ENCODE data around the gene TP53TG5.

The TP53TG5 gene

GRCh38 chr20:45378191-45378590, at the start of gene TP53TG5:
Gene TP53TG5 (minus strand): TSS chr20:45378325. CDS start chr20:45378236, 89 bp downstream.
- Mint-ChIP-seq H3K9me3 (no peaks in the 10 kb centered on the region), H3K27me3 (ENCODE audit: low read depth) (no peaks in the 10 kb centered on the region), H3K4me1 (ENCODE audit: low read depth) (peaks cover 13% of the 10 kb centered on the region), H3K4me3 (no peak within 1 kb of the TSS), H3K36me3 (ENCODE audit: low read depth) (peaks cover 3% of the 10 kb centered on the region), H3K27ac (no peak within 1 kb of the TSS)

- peaks cover 9% of the 10 kb centered on the region for H3K4me1 Mint-ChIP-seq (ENCODE audit: low read depth)
- no peaks in the 10 kb centered on the region for H3K9me3 Mint-ChIP-seq
- no peak overlapping the region for H3K27ac Mint-ChIP-seq
- no peak overlapping the region for H3K4me3 Mint-ChIP-seq
- H3K36me3 Mint-ChIP-seq (ENCODE audit: low read depth), result peaks cover 22% of the 10 kb centered on the region
- no peaks in the 10 kb centered on the region for H3K27me3 Mint-ChIP-seq (ENCODE audit: low read depth)
Measured at GRCh38 chr20:45427236-45428149, 49.4 kb upstream of the TP53TG5 start.

- H3K4me1 Mint-ChIP-seq (ENCODE audit: low read depth), result peaks cover 3% of the 10 kb centered on the region
- no peaks in the 10 kb centered on the region for H3K9me3 Mint-ChIP-seq
- H3K27ac Mint-ChIP-seq, result no peak overlapping the region
- no peak overlapping the region for H3K4me3 Mint-ChIP-seq
- peaks cover 25% of the 10 kb centered on the region for H3K36me3 Mint-ChIP-seq (ENCODE audit: low read depth)
- H3K27me3 Mint-ChIP-seq (ENCODE audit: low read depth), result no peaks in the 10 kb centered on the region
Measured at GRCh38 chr20:45426320-45427016, 48.3 kb upstream of the TP53TG5 start.

- Mint-ChIP-seq H3K36me3 (ENCODE audit: low read depth) (peaks cover 28% of the 10 kb centered on the region), H3K27ac (no peak overlapping the region), H3K9me3 (no peaks in the 10 kb centered on the region), H3K4me3 (no peak overlapping the region), H3K27me3 (ENCODE audit: low read depth) (no peaks in the 10 kb centered on the region), H3K4me1 (ENCODE audit: low read depth) (no peaks in the 10 kb centered on the region)
Measured at GRCh38 chr20:45425561-45425960, 47.4 kb upstream of the TP53TG5 start.

GRCh38 chr20:45423700-45424099, 45.6 kb upstream of the TP53TG5 start:
- Mint-ChIP-seq H3K36me3 (ENCODE audit: low read depth) (peaks cover 40% of the 10 kb centered on the region), H3K9me3 (no peaks in the 10 kb centered on the region)

GRCh38 chr20:45420125-45420524, 42.0 kb upstream of the TP53TG5 start:
- peaks cover 28% of the 10 kb centered on the region for H3K4me1 Mint-ChIP-seq (ENCODE audit: low read depth)

More at GRCh38 chr20:45423700-45424099, 45.6 kb upstream of the TP53TG5 start:
- peaks cover 6% of the 10 kb centered on the region for H3K4me1 Mint-ChIP-seq (ENCODE audit: low read depth)
- H3K27me3 Mint-ChIP-seq (ENCODE audit: low read depth), result no peaks in the 10 kb centered on the region
- H3K4me3 Mint-ChIP-seq, result no peak overlapping the region
- H3K27ac Mint-ChIP-seq, result no peak overlapping the region

GRCh38 chr20:45419188-45420091, 41.3 kb upstream of the TP53TG5 start:
- H3K4me3 Mint-ChIP-seq, result peak overlapping the region; percentile 52
- H3K27ac Mint-ChIP-seq, result peak overlapping the region; percentile 63
- no peaks in the 10 kb centered on the region for H3K27me3 Mint-ChIP-seq (ENCODE audit: low read depth)
- peaks cover 34% of the 10 kb centered on the region for H3K36me3 Mint-ChIP-seq (ENCODE audit: low read depth)
- peaks cover 30% of the 10 kb centered on the region for H3K4me1 Mint-ChIP-seq (ENCODE audit: low read depth)
- H3K9me3 Mint-ChIP-seq, result no peaks in the 10 kb centered on the region

More at GRCh38 chr20:45420125-45420524, 42.0 kb upstream of the TP53TG5 start:
- Mint-ChIP-seq H3K9me3 (no peaks in the 10 kb centered on the region), H3K27me3 (ENCODE audit: low read depth) (no peaks in the 10 kb centered on the region), H3K4me3 (no peak overlapping the region), H3K27ac (no peak overlapping the region), H3K36me3 (ENCODE audit: low read depth) (peaks cover 38% of the 10 kb centered on the region)

GRCh38 chr20:45416917-45417316, 38.8 kb upstream of the TP53TG5 start:
- Mint-ChIP-seq H3K27me3 (ENCODE audit: low read depth) (no peaks in the 10 kb centered on the region), H3K27ac (peak overlapping the region; percentile 92), H3K4me3 (peak overlapping the region; percentile 90), H3K36me3 (ENCODE audit: low read depth) (peaks cover 28% of the 10 kb centered on the region), H3K4me1 (ENCODE audit: low read depth) (peaks cover 30% of the 10 kb centered on the region), H3K9me3 (no peaks in the 10 kb centered on the region)

GRCh38 chr20:45415822-45416637, 37.9 kb upstream of the TP53TG5 start, which contains the start of gene PIGT:
Gene PIGT (plus strand): TSS chr20:45416141. CDS start chr20:45416157, 16 bp downstream.
- peak within 1 kb of the TSS; percentile 90 for H3K4me3 Mint-ChIP-seq
- peaks cover 30% of the 10 kb centered on the region for H3K4me1 Mint-ChIP-seq (ENCODE audit: low read depth)
- no peaks in the 10 kb centered on the region for H3K27me3 Mint-ChIP-seq (ENCODE audit: low read depth)
- H3K27ac Mint-ChIP-seq, result peak within 1 kb of the TSS; percentile 92
- no peaks in the 10 kb centered on the region for H3K9me3 Mint-ChIP-seq
- peaks cover 23% of the 10 kb centered on the region for H3K36me3 Mint-ChIP-seq (ENCODE audit: low read depth)

GRCh38 chr20:45413479-45413878, 35.4 kb upstream of the TP53TG5 start:
- Mint-ChIP-seq H3K27me3 (ENCODE audit: low read depth) (peaks cover 2% of the 10 kb centered on the region), H3K4me3 (no peak overlapping the region), H3K9me3 (no peaks in the 10 kb centered on the region), H3K36me3 (ENCODE audit: low read depth) (peaks cover 11% of the 10 kb centered on the region), H3K4me1 (ENCODE audit: low read depth) (peaks cover 27% of the 10 kb centered on the region), H3K27ac (no peak overlapping the region)

- Mint-ChIP-seq H3K27ac (no peak overlapping the region), H3K36me3 (ENCODE audit: low read depth) (peaks cover 4% of the 10 kb centered on the region), H3K27me3 (ENCODE audit: low read depth) (peaks cover 7% of the 10 kb centered on the region), H3K9me3 (no peaks in the 10 kb centered on the region), H3K4me3 (no peak overlapping the region), H3K4me1 (ENCODE audit: low read depth) (peaks cover 21% of the 10 kb centered on the region)
Measured at GRCh38 chr20:45412653-45413052, 34.5 kb upstream of the TP53TG5 start.

- H3K36me3 Mint-ChIP-seq (ENCODE audit: low read depth), result peaks cover 4% of the 10 kb centered on the region
- H3K27me3 Mint-ChIP-seq (ENCODE audit: low read depth), result peaks cover 9% of the 10 kb centered on the region
- H3K4me3 Mint-ChIP-seq, result no peak overlapping the region
- H3K4me1 Mint-ChIP-seq (ENCODE audit: low read depth), result peaks cover 18% of the 10 kb centered on the region
- no peaks in the 10 kb centered on the region for H3K9me3 Mint-ChIP-seq
- H3K27ac Mint-ChIP-seq, result no peak overlapping the region
Measured at GRCh38 chr20:45410887-45411286, 32.8 kb upstream of the TP53TG5 start.

GRCh38 chr20:45409521-45410272, 31.6 kb upstream of the TP53TG5 start:
- H3K27ac Mint-ChIP-seq, result no peak overlapping the region
- no peak overlapping the region for H3K4me3 Mint-ChIP-seq
- no peaks in the 10 kb centered on the region for H3K9me3 Mint-ChIP-seq
- H3K4me1 Mint-ChIP-seq (ENCODE audit: low read depth), result peaks cover 16% of the 10 kb centered on the region
- H3K27me3 Mint-ChIP-seq (ENCODE audit: low read depth), result peaks cover 12% of the 10 kb centered on the region
- H3K36me3 Mint-ChIP-seq (ENCODE audit: low read depth), result peaks cover 4% of the 10 kb centered on the region
